K562 (cell line): ENCODE results near the gene ARL8A. TPM values are rescaled to one million over a fixed set of nuclear protein-coding genes. Genes with fewer than 3 reads are reported as not detected.
A peak's percentile ranks its signal among the peaks of the same experiment; 100 is the strongest.

ENCODE experiments used
- ATF1 ChIP-seq, 2 experiments: fragments of 450-650 bp in 1 of 2; IDR thresholded peaks; 2 replicates each; pipeline ENCODE4 v1.6.1; 2016; ENCODE audit warnings: missing compliant biosample characterization in 1 of 2, missing genetic modification characterization in 1 of 2
- BRCA1 ChIP-seq, 2 experiments: fragments of 450-650 bp in 1 of 2; sonication (generic) in 1 of 2; formaldehyde crosslinking in 1 of 2; IDR thresholded peaks; 2 replicates each; pipeline versions ENCODE4 v1.5.0 to v1.6.1; 2017 to 2020; ENCODE audit warnings: mild to moderate bottlenecking in 1 of 2, missing genetic modification reagents in 1 of 2
- CHD7 ChIP-seq: fragments of 200-600 bp; sonication (generic); IDR thresholded peaks from one replicate; pipeline ENCODE4 v1.6.1; 2012; ENCODE audit warnings: mild to moderate bottlenecking, low read depth, low read length, inconsistent platforms
- GATAD2B ChIP-seq: fragments of 450-650 bp; IDR thresholded peaks from 2 replicates; pipeline ENCODE4 v1.6.1; 2017; ENCODE audit warnings: mild to moderate bottlenecking, borderline replicate concordance
- ILK ChIP-seq: fragments of 450-650 bp; IDR thresholded peaks from 2 replicates; pipeline ENCODE4 v1.6.1; 2016; ENCODE audit warnings: missing genetic modification characterization, low read depth, mild to moderate bottlenecking, missing compliant biosample characterization, moderate library complexity, borderline replicate concordance
- IRF2 ChIP-seq: sonication (generic); formaldehyde crosslinking; IDR thresholded peaks from 2 replicates; pipeline ENCODE4 v1.8.1; 2022; ENCODE audit warnings: mild to moderate bottlenecking, missing genetic modification reagents
- JUN ChIP-seq, 2 experiments: sonication (generic) in 1 of 2; formaldehyde crosslinking in 1 of 2; IDR thresholded peaks; 2 replicates each; pipeline versions ENCODE4 v1.6.1 to v1.8.0; 2012 to 2022; ENCODE audit warnings: borderline replicate concordance in 2 of 2, mild to moderate bottlenecking in 2 of 2, improper control_type of control experiment in 1 of 2, low read depth in 1 of 2, low read length in 1 of 2, missing genetic modification reagents in 1 of 2
- KAT2B ChIP-seq: IDR thresholded peaks from one replicate; pipeline ENCODE4 v1.6.1; 2012; ENCODE audit warnings: low read depth, mild to moderate bottlenecking, control low read depth, inconsistent platforms, low read length, moderate library complexity
- MCM3 ChIP-seq: fragments of 450-650 bp; IDR thresholded peaks from 2 replicates; pipeline ENCODE4 v1.6.1; 2016
- MYC ChIP-seq, 2 experiments: fragments of 250-450 bp in 1 of 2; sonication (Bioruptor Pico) in 1 of 2; IDR thresholded peaks; 2 replicates each; pipeline versions ENCODE4 v1.5.1 to v1.6.1; 2012 to 2021; ENCODE audit warnings: low read depth in 2 of 2, borderline replicate concordance in 1 of 2, improper control_type of control experiment in 1 of 2, low read length in 1 of 2, mild to moderate bottlenecking in 1 of 2, moderate library complexity in 1 of 2
- NCOA1 ChIP-seq: fragments of 450-650 bp; IDR thresholded peaks from 2 replicates; pipeline ENCODE4 v1.6.1; 2016; ENCODE audit warnings: low read depth
- ZFP91 ChIP-seq: sonication (generic); formaldehyde crosslinking; IDR thresholded peaks from 2 replicates; pipeline ENCODE4 v1.8.0; 2022; ENCODE audit warnings: mild to moderate bottlenecking, missing genetic modification reagents
- ZNF134 ChIP-seq: fragments of 250-450 bp; sonication (Bioruptor Pico); conservative IDR thresholded peaks from 2 replicates; pipeline ENCODE4 v1.4.0; 2020
- polyA plus RNA-seq, 8 experiments: library from polyadenylated mRNA; depleted of rRNA in 4 of 8; stranded (reverse) in 5 of 8; unstranded in 3 of 8; fragments of >200 nt; fragmentation: Nextera tagmentation in 2 of 8; fragmentation: Illumina TruSeq in 1 of 8; extraction: Ambion mirVana in 2 of 8; extraction: Trizol in 1 of 8; gene quantifications; 2 replicates each; pipeline versions ENCODE4 v1.2.1 to v1.2.3, GENCODE V29; 2011 to 2014; ENCODE audit warnings: inconsistent platforms in 1 of 8, missing spikeins in 1 of 8
- total RNA-seq, 7 experiments: library from RNA; depleted of rRNA in 6 of 7; stranded (reverse); fragments of >200 nt in 6 of 7; fragmentation: Illumina TruSeq in 2 of 7; extraction: Trizol in 2 of 7; gene quantifications; 2 replicates each; pipeline versions ENCODE4 v1.2.1 to v1.2.3, GENCODE V29; 2011 to 2021; ENCODE audit warnings: low replicate concordance in 1 of 7

The ARL8A gene
- total and polyA plus RNA-seq, 9 of the 15 experiments (the other 6 are each of a cell fraction or from before 2014, with no cell fraction given) = 0.17 to 27.3 (median 15.6) TPM

- TF ChIP-seq IRF2 (CRISPR knock-in tag) = no peak
- no peak for TF ChIP-seq ATF1 (CRISPR knock-in tag; IDR thresholded peaks at IDR 0.05)
- peak; percentile 70 for TF ChIP-seq ATF1 (tag; IDR thresholded peaks at IDR 0.05)
- TF ChIP-seq MYC (IDR thresholded peaks at IDR 0.05; ENCODE audit: low read depth, low read length) = peak; percentile 30; the same call in 1 of the 2 replicates
- no peak for TF ChIP-seq MYC (CRISPR knock-in tag; IDR thresholded peaks at IDR 0.05; ENCODE audit: borderline replicate concordance, low read depth)
- no peak for TF ChIP-seq ZNF134 (CRISPR knock-in tag)
- no peak for TF ChIP-seq NCOA1
- peak; percentile 43; the same call in 1 of the 2 replicates for TF ChIP-seq GATAD2B
- TF ChIP-seq ILK = no peak
- no peak for TF ChIP-seq BRCA1 (IDR thresholded peaks at IDR 0.05)
- no peak for TF ChIP-seq BRCA1 (CRISPR knock-in tag; IDR thresholded peaks at IDR 0.05)
- no peak for TF ChIP-seq CHD7
- TF ChIP-seq JUN (IDR thresholded peaks at IDR 0.05; ENCODE audit: borderline replicate concordance, low read depth, low read length) = no peak
- TF ChIP-seq JUN (CRISPR knock-in tag; IDR thresholded peaks at IDR 0.05; ENCODE audit: borderline replicate concordance) = peak; percentile 71; the same call in 1 of the 2 replicates
- TF ChIP-seq ZFP91 (CRISPR knock-in tag) = no peak
- TF ChIP-seq MCM3 = no peak
- no peak for TF ChIP-seq KAT2B
Observed at GRCh38 chr1:202162418-202163280, 18.1 kb upstream of the ARL8A start (continued).
